Tibial nerve (tissue), 4 donors: ENCODE data around the gene MEGF10.

Experiments
- EP300 ChIP-seq, 2 donors: sonication (generic); formaldehyde crosslinking; IDR thresholded peaks; one replicate each; pipeline ENCODE4 v1.6.1; 2017; ENCODE audit warnings: antibody characterized with exemption in 2 of 2, mild to moderate bottlenecking in 1 of 2
- POLR2A ChIP-seq, 2 donors: fragments of 450-650 bp; IDR thresholded peaks; one replicate each; pipeline ENCODE4 v1.6.1; 2017; ENCODE audit warnings: antibody characterized with exemption in 2 of 2, mild to moderate bottlenecking in 2 of 2, moderate library complexity in 2 of 2
- TF ChIP-seq, protein P1 (sequence below), 5 experiments: fragments of 200-600 bp in 3 of 5; fragments of 450-650 bp in 2 of 5; sonication (generic) in 3 of 5; IDR thresholded peaks; one replicate each; pipeline ENCODE4 v1.5.1; 2016 to 2019; ENCODE audit warnings: antibody characterized with exemption in 5 of 5, mild to moderate bottlenecking in 3 of 5, moderate library complexity in 2 of 5

DNA sequence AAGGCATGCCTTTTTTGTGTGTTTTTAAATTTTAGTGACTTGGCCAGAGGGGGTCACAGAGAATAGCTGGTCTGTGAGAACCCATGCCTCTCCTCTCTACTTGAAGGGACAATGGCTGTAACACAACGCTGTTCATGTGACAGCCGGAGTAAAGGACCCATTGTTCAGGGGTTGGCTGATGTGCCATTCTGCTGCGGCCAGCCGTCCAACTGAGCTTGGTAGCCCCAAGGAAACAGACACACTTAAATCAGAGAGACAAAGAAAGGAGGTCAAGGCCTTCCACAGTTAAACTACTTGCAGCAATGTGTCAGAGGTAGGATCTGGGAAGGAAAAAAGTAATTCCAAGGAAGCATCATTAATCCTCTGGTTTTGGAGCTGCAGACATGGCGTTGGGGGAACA lies 8.1 kb downstream of the MEGF10 start:
- TF ChIP-seq POLR2A (IDR thresholded peaks at IDR 0.05) (no peak), EP300 (IDR thresholded peaks at IDR 0.05) (no peak)
- TF ChIP-seq, protein P1, sequence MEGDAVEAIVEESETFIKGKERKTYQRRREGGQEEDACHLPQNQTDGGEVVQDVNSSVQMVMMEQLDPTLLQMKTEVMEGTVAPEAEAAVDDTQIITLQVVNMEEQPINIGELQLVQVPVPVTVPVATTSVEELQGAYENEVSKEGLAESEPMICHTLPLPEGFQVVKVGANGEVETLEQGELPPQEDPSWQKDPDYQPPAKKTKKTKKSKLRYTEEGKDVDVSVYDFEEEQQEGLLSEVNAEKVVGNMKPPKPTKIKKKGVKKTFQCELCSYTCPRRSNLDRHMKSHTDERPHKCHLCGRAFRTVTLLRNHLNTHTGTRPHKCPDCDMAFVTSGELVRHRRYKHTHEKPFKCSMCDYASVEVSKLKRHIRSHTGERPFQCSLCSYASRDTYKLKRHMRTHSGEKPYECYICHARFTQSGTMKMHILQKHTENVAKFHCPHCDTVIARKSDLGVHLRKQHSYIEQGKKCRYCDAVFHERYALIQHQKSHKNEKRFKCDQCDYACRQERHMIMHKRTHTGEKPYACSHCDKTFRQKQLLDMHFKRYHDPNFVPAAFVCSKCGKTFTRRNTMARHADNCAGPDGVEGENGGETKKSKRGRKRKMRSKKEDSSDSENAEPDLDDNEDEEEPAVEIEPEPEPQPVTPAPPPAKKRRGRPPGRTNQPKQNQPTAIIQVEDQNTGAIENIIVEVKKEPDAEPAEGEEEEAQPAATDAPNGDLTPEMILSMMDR (IDR thresholded peaks at IDR 0.05), result no peak
